ENCODE results near the gene CFAP99.
"Not testable (repeated sequence)": the region's sequence is repeated elsewhere in the genome, so short reads cannot be mapped to it uniquely, and the experiment has no call there.

The CFAP99 gene

DNA sequence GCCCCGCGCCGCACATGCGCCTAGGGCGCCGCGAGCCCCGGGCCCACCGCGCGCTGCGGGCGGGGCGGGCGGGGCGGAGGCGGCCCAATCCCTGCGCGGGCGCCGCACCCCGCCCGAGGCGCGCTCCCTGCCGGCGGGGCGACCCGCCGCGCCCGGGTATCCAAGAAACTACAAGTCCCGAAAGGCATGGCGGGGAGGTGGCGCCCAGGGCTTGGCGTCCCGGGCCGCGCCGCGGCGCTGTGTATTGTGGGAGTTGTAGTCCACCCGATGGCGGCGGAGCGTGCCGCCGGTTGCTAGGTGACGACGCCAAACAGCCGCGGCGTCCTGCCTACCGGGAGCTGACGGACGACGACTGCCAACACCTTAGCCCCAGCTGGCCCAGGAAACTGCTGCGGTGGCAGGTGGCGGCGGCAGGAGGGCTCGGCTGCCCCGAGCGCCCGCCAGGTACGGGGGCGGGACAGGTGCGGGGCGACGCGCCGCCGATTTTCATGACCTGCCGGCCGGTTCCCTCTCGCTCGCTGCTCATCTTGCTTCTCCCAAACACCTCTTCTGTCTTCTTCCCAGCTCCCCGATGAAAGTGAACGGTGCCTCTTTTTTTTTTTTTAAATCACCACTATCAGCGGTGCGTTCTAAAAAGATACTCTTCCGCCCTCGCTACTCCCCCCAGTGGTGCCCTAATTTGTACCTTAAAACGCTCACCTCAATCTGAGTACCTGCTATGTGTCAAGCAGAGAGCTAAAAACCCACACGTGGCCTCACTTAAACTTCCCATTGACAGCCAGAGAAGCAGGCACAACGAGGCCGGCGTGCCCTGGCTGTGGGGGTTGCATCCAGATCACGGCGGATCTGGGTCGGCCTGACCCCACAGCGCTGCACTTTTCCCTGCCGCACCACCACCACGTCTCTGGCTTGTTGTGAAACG lies at the start of gene CFAP99:
Gene CFAP99 (plus strand): TSS at position 306 of the 922 bp plus-strand sequence.
- DNase-seq (ENCODE audit: low read depth): peak; percentile 96

DNA sequence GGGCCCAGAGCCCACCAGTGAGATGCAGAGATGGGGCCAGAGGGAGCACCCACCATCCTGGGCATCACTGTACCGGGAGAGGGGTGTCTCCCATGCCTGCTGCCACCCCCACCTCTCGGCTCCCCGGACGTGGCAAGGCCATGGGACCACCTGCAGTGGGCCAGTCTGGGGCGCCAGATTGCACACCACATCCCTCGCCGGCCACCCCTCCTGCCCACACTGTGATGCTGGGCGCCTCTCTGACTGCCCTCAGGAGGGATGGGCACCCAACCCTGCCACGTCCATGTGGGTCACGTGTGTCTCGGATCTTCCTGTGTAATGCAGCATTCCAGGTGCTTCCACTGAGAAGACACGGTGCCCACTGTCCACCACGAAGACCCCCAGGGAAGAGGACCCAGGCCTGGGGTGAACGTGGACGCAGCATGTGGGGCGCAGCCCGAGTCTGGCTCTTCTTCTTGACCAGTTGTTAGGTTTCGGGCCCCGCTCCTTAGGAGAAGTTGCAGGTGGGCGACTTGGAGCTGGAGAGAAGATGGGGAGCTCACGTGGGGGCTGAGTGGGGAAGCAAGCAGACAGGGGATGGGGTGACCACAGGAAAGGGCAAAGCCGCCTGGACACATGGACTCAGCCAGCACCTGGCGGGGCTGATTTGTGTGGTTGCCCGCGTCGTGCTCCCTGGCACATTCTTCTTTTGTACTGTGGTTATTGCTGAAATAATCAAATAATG lies 48.0 kb upstream of the CFAP99 start:
- no peak for DNase-seq (ENCODE audit: low read depth)

DNA sequence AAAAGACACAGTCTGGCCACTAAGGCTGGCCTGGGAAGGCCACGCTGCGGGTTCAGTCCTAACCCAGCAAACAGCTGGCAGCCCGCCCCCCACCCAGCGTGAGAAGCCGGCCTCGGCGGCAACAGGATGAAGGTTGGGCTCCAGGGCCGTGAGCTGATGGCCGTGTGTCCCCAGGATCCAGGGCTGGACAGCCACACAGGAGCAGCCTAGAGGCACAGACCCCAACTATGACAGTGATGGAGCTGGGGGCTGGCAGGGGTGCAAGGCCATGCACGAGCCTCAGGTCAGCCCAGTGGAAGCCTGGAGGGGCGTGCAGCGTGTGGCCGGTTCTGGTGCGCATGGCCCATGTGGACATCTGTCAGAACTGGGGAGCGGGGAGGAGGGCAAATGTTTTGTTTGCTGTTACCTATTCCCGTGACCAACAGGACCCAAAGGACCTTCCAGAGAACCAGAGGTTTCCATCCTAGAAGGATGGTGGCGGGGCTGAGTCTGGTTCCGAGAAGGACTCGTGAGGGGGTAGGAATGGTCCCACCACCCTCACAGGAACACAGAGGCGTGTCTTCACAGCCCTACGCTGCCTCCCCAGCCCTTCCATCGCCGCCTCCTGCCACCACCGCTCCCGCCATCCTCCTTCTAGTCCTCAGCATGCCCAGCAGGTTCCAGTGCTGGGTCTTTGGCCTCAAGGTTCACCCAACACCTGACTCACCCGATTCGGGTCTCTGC lies 46.8 kb upstream of the CFAP99 start:
- no peak for DNase-seq (ENCODE audit: low read depth)

DNA sequence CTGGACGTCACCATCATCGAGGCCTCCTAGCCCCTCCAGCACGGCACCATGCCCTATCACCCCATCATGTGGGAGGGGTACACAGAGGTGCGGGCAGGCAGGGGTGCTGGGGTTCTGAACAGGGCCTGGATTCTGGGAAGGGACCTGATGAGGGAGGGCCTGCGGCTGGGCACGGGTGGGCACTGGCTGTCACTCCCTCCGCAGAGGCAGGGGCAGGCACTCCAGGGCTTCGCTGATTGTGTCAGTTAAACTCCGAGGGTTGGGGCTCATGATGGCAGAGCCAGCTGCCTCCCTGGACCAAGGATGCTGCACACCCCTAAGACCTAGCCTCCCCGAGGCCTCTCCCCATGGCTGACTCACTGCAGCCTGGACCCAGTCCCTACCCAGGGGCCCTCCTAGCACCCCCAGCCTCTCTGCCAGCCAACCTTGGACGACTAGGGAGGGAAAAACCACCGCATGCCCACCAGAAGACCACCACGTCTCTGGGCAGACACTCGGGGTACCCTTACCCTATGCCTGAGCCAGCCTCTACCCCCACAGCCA lies 46.2 kb upstream of the CFAP99 start:
- DNase-seq (ENCODE audit: low read depth): no peak

DNA sequence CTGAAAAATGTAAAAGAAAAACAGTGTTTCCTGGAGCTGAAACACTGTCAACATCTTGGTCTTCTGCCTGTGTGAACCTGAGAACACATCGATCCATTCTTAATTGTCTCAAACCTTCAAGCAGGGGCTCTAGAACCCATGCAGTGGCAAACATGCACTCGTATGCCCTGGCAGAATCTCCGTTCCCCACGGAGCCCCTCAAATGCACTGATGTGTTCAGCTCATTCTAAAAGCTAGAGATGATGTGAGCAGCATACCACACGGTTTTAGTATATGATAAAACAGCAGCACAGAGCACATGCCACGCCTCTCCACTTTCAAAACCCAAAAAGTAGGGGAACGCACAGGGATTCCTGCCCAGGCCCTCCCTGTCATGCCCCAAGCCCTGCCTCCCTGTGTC lies 45.2 kb upstream of the CFAP99 start:
- no peak for DNase-seq (ENCODE audit: low read depth)

DNA sequence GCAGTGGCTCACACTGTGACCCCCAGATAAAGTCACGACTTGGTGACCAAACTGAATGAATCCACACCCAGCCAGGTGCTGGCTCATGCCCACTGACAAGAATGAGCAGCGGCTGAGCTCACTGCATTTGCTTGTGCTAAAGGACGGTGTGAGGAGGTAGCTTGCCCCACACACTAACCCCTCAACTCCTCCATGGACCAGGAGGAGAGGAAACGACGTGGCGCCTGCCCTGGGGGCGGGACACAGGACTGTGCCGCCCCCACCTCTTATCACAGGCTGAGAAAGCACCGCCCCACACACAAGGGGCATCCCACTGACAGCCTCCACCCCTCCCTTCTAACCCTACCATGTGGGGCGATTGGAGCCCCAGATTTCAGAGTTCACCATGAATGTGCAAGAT lies 43.3 kb upstream of the CFAP99 start:
- no peak for DNase-seq (ENCODE audit: low read depth)

DNA sequence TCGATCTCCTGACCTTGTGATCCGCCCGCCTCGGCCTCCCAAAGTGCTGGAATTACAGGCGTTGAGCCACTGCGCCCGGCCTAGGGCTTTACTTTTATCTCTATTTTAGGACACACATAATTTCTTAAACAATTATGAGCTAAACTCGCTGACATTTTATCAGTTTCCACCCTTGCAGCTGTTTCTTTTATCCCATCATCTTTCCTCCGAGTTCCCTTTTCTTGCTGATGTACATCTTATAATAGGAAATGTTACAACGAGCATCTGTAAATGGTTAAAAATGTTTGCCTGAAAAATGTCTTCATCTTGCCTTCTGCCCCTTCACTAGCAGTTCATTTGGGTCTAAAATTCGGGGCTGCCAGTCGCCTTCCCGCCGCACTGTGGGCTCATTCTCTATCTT lies 41.5 kb upstream of the CFAP99 start:
- no peak for DNase-seq (ENCODE audit: low read depth)

DNA sequence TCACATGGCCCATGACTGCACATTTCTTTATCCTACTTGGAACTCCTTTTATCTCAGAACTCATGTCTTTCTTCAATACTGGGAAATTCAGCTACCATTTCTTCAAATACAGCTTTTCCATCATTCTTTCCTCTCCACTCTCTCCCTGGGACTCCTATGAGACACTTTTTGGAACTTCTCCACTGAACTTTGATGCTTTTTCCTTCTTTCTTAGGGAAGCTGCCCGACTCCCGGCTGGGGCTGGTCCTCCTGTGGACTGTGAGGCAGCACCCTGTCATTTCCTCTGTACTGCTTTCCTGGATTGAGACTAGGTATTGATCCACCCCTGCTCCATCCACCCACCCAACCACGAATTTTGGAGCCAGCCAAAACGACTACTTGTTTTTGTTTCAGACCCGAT lies 40.4 kb upstream of the CFAP99 start:
- DNase-seq (ENCODE audit: low read depth): no peak

GRCh38 chr4:2378898-2379297 lies 39.9 kb upstream of the CFAP99 start:
- DNase-seq (ENCODE audit: low read depth): no peak

DNA sequence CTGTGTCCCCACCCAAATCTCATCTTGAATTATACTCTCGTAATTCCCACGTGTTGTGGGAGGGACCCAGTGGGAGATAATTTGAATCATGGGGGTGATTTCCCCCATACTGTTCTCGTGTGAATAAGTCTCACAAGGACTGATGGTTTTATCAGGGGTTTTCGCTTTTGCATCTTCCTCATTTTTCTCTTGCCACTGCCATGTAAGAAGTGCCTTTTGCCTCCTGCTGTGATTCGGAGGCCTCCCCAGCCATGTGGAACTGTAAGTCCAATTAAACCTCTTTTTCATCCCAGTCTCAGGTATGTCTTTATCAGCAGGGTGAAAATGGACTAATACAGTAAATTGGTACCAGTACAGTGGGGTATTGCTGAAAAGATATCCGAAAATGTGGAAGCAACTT lies 38.2 kb upstream of the CFAP99 start:
- not testable (repeated sequence) for DNase-seq (ENCODE audit: low read depth)

GRCh38 chr4:2382769-2383202 lies 36.0 kb upstream of the CFAP99 start:
- not testable (repeated sequence) for DNase-seq (ENCODE audit: low read depth)

DNA sequence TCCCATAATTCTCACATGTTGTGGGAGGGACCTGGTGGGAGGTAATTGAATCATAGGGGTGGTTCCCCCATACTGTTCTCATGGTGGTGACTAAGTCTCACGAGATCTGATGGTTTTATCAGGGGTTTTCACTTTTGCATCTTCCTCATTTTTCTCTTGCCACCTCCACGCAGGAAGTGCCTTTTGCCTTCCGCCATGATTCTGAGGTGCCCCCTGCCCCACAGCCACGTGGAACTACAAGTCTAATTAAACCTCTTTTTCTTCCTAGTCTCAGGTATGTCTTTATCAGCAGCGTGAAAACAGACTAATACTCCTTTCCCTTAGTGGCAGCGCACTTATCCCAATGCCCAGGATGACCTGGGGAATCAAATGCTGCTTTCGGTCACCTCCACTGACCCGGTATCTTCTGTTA lies 35.5 kb upstream of the CFAP99 start:
- not testable (repeated sequence) for DNase-seq (ENCODE audit: low read depth)

GRCh38 chr4:2383760-2384159 lies 35.0 kb upstream of the CFAP99 start:
- no peak for DNase-seq (ENCODE audit: low read depth)

- no peak for DNase-seq (ENCODE audit: low read depth)
These were observed 34.5 kb upstream of the CFAP99 start for GRCh38 chr4:2384245-2384644.

DNA sequence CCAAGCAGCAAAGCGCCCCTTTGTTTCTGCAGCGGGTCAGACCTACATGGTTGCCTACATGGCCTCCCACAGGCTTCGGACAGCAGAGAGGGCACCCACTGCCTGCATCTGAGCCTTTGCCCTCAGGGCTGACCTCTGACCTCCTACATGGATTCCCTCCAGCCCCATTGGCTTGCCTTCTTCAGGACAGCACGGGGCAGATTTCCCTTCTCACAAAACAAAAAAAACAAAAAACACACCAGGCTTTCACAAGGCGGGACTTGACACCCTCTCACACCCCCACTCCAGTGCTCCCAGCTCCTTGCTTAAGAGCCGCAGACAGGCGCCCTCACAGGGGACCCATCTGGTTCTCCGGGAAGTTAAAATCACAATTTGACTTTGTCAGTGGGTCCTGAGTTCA lies 33.2 kb upstream of the CFAP99 start:
- DNase-seq (ENCODE audit: low read depth): no peak

DNA sequence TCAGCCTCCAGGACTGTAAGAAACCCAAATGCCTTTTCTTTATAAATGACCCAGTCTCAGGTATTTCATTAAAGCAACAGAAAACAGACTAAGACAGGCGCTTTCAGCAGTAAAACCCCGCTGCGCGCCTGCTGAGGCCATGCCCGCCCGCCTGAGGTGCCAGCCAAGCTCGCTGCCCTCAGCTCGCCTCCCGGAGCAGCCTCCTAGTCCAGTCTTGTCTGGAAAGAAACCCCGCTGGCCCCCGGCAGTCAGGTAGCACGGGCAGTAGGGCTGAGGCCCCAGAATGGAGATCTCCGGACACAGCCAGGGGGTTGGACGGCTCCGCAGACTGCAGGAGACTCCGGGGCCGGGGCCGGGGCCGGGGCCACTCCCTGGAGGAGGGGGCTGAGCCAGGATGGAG lies 32.0 kb upstream of the CFAP99 start:
- no peak for DNase-seq (ENCODE audit: low read depth)

GRCh38 chr4:2387218-2387617 lies 31.5 kb upstream of the CFAP99 start:
- DNase-seq (ENCODE audit: low read depth): no peak

GRCh38 chr4:2387829-2388228 lies 30.9 kb upstream of the CFAP99 start:
- no peak for DNase-seq (ENCODE audit: low read depth)

DNA sequence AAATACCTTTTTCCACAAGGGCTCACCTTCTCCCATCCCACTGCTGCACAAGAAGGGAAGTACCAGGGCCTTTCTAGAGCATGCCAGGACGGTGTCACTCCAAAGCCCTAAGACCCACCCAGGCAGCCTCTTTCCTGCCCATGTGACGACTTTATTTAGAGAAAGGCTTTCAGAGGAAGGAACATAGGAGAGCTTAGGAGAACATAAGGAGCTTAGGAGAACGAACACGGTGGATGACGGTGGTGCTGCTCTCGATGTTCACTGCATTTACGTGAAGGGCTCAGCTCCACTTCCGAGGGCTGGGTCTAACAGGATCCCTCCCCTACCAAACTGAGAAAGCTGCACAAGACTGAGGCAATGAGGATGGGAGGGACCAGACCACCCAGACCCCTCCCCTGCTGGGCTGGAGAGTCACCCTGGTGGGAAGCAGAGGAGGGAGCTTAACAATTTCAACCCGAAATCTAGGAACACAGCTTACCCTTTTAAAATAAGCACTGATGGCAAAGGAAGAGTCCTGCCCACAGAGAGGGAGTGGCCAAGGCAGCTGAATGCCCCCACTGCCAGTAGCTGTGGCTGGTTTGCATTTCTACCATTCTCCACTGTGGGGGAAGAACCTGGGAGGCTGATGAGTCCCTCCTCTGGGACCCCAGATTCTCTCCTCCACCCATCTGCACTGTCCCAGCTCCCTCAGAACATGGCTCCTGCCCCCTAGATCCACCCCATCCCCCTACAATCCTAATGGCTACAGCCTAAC lies 30.1 kb upstream of the CFAP99 start:
- no peak for DNase-seq (ENCODE audit: low read depth)

DNA sequence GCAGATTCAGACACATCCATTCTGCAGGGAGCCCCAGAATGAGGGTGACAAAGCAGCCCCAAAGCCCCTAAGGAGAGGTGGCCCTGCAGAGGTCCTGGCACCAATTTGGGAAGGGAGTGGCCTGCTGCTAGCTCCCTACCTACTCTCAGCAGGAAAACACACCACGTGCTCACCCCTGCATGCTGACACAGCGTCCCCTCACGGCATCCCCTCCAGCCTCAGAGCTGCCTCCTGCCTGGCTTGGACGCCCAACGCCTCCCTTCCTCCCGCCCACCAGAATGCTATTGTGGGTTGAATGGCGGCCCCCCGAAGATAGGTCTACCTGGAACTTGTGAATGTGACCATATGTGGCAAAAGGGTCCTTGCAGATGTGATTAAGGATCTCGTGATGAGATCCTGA lies 29.1 kb upstream of the CFAP99 start:
- no peak for DNase-seq (ENCODE audit: low read depth)

- DNase-seq (ENCODE audit: low read depth): no peak
These were observed 28.6 kb upstream of the CFAP99 start for GRCh38 chr4:2390146-2390545.
